Measurements from ENCODE around the gene TFAP2C.
"Not testable (repeated sequence)": the region's sequence is repeated elsewhere in the genome, so short reads cannot be mapped to it uniquely, and the experiment has no call there.

TFAP2C gene

DNA sequence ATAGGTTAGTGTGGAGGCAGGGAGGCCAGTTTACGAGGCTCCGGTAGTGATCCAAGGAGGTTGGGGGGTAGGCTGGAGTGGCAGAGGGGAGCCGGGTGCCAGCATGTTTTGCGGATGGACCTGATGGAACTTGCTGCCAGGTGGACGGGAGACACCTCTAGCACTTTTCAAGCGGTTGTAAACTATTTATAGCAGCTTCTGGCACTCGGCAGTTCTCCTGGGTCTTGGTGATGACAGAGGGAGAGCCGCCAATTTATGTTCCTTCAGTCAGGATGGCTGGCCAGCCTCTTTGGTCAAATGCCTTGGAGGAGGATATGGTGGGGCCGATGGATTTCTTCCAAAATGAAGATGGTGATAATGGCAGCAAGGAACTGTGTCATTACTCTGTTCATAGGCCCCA lies 28.8 kb downstream of the TFAP2C start:
- no peak for DNase-seq

DNA sequence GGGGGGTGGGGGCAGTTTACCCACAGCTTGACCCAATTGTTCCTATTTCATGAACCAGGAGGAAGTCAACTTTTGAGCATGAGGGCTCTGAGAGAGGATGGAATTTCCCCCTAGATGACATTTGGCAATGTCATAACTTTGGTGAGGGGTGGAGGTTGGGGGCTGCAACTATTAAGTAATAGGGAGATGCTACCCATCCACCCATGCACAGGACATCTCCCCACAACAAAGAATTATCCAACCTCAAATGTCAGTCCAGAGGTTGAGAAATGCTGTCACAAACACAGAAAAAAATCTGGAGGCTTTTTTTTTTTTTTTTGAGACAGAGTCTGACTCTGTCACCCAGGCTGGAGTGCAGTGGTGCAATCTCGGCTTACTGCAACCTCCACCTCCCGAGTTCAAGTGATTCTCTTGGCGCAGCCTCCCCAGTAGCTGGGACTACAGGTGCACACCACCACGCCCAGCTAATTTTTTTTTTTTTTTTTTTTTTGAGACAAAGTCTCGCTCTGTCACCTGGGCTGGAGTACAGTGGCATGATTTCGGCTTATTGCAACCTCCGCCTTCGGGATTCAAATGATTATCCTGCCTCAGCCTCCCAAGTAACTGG lies 29.3 kb downstream of the TFAP2C start:
- not testable (repeated sequence) for DNase-seq

DNA sequence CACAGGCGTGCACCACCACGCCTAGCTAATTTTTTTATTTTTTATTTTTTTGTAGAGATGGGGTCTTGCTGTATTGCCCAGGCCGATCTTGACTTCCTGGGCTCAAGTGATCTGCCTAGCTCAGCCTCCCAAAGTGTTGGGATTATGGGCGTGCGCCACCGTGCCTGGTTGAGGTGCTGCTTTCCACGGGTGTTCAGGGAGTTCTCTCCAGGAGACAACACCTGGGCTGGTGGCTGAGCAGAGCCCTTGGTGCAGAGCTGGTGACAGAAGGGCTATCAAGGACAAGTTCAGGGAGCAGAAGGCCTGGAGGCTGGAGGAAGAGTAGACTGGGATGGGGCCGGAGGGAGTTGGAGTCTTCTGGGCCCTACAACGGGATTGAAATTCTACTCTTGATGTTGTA lies 34.6 kb downstream of the TFAP2C start:
- DNase-seq = no peak

DNA sequence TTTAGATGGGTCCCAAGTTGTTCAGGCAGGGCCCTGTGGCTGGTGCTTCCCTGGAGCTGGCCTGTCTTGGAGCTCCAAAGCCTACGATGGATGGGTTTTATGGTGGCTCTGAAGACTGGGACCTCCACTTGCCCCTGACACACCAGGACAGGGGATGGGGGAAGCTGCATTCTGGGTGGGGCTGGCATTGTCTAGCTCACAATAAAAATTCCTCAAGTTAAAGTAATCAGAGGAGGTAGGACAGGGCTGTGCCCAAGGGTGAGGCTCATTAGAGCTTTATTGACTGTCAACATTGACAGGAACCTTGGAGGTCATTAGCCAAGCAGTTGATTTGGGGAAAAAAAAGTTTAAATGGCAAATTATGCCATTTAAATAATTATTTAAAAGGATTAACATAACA lies 35.7 kb downstream of the TFAP2C start:
- no peak for DNase-seq

DNA sequence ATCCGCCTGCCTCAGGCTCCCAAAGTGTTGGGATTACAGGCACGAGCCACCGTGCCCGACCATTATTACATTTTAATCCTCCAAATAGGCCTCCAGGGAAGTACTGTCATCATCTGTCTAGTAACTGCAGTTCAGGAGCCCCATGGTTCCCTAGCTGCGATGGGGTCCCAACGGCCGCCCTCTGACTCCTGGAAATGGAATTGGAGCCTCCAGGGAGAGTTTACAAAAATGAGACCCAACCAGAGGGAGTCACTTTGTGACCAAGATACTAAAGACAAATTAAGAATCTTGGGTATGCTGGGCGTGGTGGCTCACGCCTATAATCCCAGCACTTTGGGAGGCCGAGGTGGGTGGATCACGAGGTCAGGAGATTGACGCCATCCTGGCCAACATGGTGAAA lies 36.7 kb downstream of the TFAP2C start:
- no peak for DNase-seq

DNA sequence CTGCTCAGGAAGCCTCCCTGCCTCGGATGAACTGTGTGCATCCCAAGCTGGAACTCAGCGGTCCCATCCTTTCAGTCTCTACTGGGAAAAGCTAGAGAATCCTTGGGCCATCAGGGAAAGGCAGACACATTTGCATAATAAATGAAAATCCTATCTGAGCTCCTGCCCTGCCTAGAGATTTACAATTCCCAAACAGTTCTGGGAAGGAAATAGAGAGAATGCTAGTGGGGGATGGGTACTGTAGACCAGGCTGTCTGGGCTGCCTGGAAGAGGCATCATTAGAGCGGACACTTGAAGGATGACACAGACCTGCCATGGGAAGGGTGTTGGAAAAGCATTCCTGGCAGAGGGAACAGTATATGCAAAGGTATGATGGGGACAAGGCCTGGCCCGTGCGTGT lies 44.3 kb downstream of the TFAP2C start:
- no peak for DNase-seq

DNA sequence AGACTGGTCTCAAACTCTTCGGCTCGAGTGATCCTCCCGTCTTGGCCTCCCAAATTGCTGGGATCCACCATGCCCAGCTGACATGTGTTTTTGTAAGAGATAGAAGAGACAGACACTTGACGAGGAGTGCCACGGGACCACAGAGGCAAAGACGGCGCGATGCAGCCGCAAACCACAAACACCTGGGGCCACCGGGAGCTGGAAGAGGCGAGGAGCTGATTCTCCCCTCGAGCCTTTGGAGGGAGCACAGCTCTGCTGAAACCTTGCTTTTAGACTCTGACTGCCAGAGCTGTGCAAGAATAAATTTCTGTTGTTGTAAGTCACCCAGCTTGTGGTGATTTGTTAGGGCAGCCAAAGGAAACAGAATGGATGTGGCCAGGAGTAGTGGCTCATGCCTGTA lies 46.9 kb downstream of the TFAP2C start:
- DNase-seq = no peak

DNA sequence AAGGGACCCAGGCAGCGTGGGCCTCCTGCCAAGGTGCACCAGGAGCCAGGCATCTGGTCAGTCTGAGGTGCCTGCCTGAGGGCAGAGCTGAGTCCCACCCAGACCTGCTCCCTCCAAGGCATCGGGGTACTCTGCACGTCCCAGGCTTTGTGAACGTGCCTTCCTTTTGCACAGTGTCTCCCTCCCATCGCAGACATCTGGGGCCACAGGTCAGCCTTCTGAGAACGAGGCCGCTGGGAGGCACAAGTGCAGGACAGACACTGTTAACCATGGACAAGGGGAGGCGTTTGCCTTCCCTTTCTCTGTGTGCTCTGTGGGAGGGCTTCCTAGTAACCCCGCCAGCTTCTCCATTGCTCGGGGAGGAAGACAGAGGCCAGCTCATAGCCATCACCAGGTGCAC lies 47.6 kb downstream of the TFAP2C start:
- no peak for DNase-seq

DNA sequence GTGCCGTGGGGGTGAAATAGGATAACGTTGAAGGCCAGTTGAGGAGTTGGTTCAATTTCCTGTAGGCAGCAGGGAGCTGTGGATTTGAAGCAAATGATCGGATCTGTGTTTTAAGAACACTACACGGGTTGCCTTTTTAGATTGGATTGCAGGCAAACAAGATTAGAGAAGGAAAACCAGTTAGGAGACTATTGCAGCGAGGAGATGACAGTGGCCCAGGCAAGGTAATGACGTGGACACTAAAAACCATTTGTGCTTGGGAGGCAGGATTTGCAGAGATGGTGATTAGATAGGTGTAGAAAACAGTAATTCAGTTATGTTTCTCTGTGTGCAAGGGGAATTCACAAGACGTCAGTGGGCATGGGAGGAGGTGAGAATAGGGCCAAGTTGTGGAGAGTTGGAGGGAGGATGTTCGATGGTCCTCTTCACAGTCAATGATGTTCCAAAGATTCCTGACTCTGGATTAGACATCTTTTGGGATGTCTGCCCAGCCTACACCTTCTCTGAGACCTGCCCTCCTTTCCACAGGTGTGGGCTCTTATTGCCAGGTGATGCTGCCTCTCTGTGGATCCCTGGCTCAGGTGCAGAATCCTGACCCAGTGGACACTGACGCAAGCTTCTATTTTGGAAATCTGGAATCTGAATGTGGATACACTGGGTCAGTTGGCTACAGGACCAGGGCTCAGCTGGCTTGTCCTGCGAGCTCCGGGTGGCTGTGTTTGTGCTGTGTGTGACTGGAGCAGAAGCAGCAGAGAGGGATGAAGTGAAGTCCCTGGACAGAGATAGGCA lies 54.2 kb downstream of the TFAP2C start:
- DNase-seq = no peak

DNA sequence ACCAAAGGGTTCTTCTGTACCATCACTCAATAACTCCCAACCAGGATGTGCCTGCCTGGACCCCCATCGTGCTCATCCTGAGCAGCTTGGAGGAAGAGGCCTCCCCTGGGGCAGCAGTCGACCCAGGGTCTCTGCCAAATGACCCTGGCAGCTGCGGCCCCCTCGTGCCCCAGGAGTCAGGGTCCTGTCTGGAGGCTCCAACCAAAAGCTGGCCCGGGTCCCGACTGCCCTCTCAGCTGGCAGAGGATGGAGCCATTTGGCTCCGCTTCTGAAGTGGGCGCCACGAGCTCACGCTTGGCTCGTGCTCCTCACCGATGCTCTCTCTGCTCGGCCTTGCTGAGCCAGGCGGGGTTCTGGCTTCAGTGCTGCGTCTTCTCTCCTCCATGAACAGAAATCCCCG lies 56.8 kb downstream of the TFAP2C start:
- DNase-seq = no peak

DNA sequence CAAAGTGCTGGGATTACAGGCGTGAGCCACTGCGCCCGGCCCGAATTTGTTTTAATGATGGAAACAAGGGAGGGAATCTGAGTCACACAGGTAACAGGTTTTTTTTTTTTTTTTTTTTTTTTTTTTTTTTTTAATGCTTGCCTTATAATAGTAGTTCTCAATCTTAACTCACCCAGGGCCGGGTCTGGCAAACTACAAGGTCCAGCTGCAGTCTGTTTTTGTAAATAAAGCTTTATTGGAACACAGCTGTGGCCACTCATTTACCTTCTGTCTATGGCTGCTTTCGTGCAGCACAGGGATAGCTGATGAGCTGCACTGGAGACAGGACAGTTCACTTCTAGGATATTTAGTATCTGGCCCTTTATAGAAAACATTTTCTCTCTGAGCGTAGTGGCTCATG lies 58.0 kb downstream of the TFAP2C start:
- DNase-seq = no peak

DNA sequence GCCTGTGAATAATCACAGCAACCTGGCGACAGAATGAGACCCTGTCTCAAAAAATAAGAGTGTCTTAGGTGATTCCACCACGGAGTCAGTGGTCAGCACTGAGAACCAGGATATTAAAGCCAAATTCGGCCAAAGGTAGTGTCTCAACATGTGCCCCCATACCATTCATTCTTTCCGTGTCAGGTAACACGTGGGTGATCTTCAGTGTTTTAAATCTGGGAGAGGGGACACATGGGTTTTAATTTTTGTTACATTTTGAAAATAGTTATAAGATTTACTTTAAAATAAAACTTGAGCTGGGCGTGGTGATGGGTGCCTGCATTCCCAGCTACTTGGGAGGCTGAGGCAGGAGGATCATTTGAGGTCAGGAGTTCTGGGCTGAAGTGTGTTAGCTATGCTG lies 59.0 kb downstream of the TFAP2C start:
- no peak for DNase-seq
